B cell (primary cell): ENCODE data around the gene TBC1D4. TPM values are rescaled to one million over a fixed set of nuclear protein-coding genes. Genes with fewer than 3 reads are reported as not detected.

Experiments used
- ATAC-seq: fragments of 200-7000 bp; cut with Tn5 transposase; one replicate; pipeline ENCODE4 v1.10.0; 2021; ENCODE audit warnings: low read depth, mild to moderate bottlenecking, moderate number of reproducible peaks, moderate library complexity
- CTCF ChIA-PET: fragments of 350-600 bp; sonication (Branson Sonifier 250); formaldehyde crosslinking; loops from one replicate; lab custom pipeline; 2021; ENCODE audit warnings: antibody characterized with exemption, inconsistent platforms; lab: Charles Lee
- POLR2A ChIA-PET: fragments of 350-600 bp; sonication (Branson Sonifier 250); formaldehyde crosslinking; loops from one replicate; lab custom pipeline; 2021; ENCODE audit warnings: antibody characterized with exemption; lab: Charles Lee
- DNase-seq: peaks from one replicate; pipeline ENCODE4 v3.0.0; 2013
- H2AFZ ChIP-seq: 2 replicates; pipeline ENCODE4 v1.6.1; 2012; ENCODE audit warnings: mild to moderate bottlenecking, low read depth, low read length; ENCODE audit not compliant: insufficient read depth, poor library complexity, severe bottlenecking
- H3K27ac ChIP-seq, 2 donors: 1 replicate in 1 of 2; 2 replicates in 1 of 2; pipeline ENCODE4 v1.5.1; 2012 to 2013; ENCODE audit warnings: low read length in 2 of 2, mild to moderate bottlenecking in 2 of 2, moderate library complexity in 1 of 2
- H3K27me3 ChIP-seq, 4 experiments: fragments of 200-600 bp in 1 of 4; sonication (generic) in 1 of 4; replicated peaks in 1 of 4; 1 replicate in 2 of 4; 2 replicates in 2 of 4; pipeline versions ENCODE4 v1.6.1 to v1.7.0; 2013 to 2016; ENCODE audit warnings: low read length in 3 of 4, mild to moderate bottlenecking in 2 of 4, mixed read lengths in 1 of 4, moderate library complexity in 1 of 4; ENCODE audit not compliant: insufficient read depth in 4 of 4, control insufficient read depth in 3 of 4; ENCODE audit errors: control extremely low read depth in 1 of 4
- H3K36me3 ChIP-seq, 2 experiments: replicated peaks in 1 of 2; 1 replicate in 1 of 2; 2 replicates in 1 of 2; pipeline versions ENCODE4 v1.6.1 to v1.7.1; 2013; ENCODE audit warnings: low read length in 1 of 2; ENCODE audit not compliant: insufficient read depth in 2 of 2, control insufficient read depth in 1 of 2; ENCODE audit errors: control extremely low read depth in 1 of 2, extremely low read depth in 1 of 2
- H3K4me1 ChIP-seq, 2 donors: fragments of 200-600 bp in 1 of 2; sonication (generic) in 1 of 2; 1 replicate in 1 of 2; 2 replicates in 1 of 2; pipeline versions ENCODE4 v1.5.1 to v1.6.1; 2013 to 2017; ENCODE audit warnings: low read length in 2 of 2; ENCODE audit not compliant: control insufficient read depth in 2 of 2, insufficient read depth in 2 of 2
- H3K4me2 ChIP-seq: replicated peaks from 2 replicates; pipeline ENCODE3; 2012; ENCODE audit warnings: mild to moderate bottlenecking, low read depth, low read length; ENCODE audit not compliant: poor library complexity, severe bottlenecking
- H3K4me3 ChIP-seq, 5 experiments: fragments of 200-600 bp in 1 of 5; sonication (generic) in 1 of 5; 1 replicate in 3 of 5; 2 replicates in 2 of 5; pipeline versions ENCODE4 v1.5.1 to v1.7.0; 2011 to 2016; ENCODE audit warnings: low read length in 4 of 5, mild to moderate bottlenecking in 4 of 5, low read depth in 2 of 5, control low read depth in 1 of 5, moderate library complexity in 1 of 5; ENCODE audit not compliant: insufficient read depth in 1 of 5; ENCODE audit errors: control extremely low read depth in 1 of 5, extremely low read depth in 1 of 5
- H3K79me2 ChIP-seq: fragments of 200-600 bp; sonication (generic); one replicate; pipeline ENCODE4 v1.6.0; 2016; ENCODE audit warnings: low read length; ENCODE audit not compliant: control insufficient read depth, insufficient read depth
- H3K9ac ChIP-seq: fragments of 200-600 bp; sonication (generic); 2 replicates; pipeline ENCODE4 v1.6.1; 2017; ENCODE audit warnings: mild to moderate bottlenecking, low read length, moderate library complexity
- H3K9me3 ChIP-seq, 3 donors: one replicate each; pipeline versions ENCODE4 v1.6.1 to v1.7.1; 2013; ENCODE audit warnings: low read length in 2 of 3; ENCODE audit not compliant: control insufficient read depth in 2 of 3, insufficient read depth in 1 of 3; ENCODE audit errors: control extremely low read depth in 1 of 3
- H4K20me1 ChIP-seq: 2 replicates; pipeline ENCODE4 v1.6.0; 2012; ENCODE audit warnings: mild to moderate bottlenecking, low read length; ENCODE audit not compliant: insufficient read depth, control insufficient read depth, poor library complexity, severe bottlenecking
- H3K27ac Mint-ChIP-seq: one replicate; pipeline ENCODE4 v1.8.0; 2021; ENCODE audit warnings: mixed read lengths
- H3K27me3 Mint-ChIP-seq: one replicate; pipeline ENCODE4 v1.8.0; 2021; ENCODE audit warnings: mixed read lengths
- H3K4me1 Mint-ChIP-seq: one replicate; pipeline ENCODE4 v1.8.0; 2021; ENCODE audit warnings: mixed read lengths
- H3K4me3 Mint-ChIP-seq: one replicate; pipeline ENCODE4 v1.8.0; 2021; ENCODE audit warnings: mixed read lengths
- H3K9me3 Mint-ChIP-seq: one replicate; pipeline ENCODE4 v1.8.0; 2022; ENCODE audit warnings: mixed read lengths; ENCODE audit not compliant: insufficient read depth
- EZH2 ChIP-seq: IDR thresholded peaks from 2 replicates; pipeline ENCODE4 v1.6.1; 2012; ENCODE audit warnings: borderline replicate concordance, low read depth, mild to moderate bottlenecking, moderate library complexity, low read length; ENCODE audit not compliant: insufficient read depth, poor library complexity, severe bottlenecking
- WGBS: methylation state at CpG from one replicate; pipeline ENCODE4 v1.1.5; 2013; ENCODE audit warnings: missing lambda C conversion rate; ENCODE audit not compliant: insufficient coverage; 5-methylcytosine and 5-hydroxymethylcytosine counted together
- intact Hi-C: fragments of 100-400 bp; cut with micrococcal nuclease; formaldehyde crosslinking; loops from one replicate; pipeline ENCODE4 v1.10.0; 2022
- polyA plus RNA-seq: library from polyadenylated mRNA; depleted of rRNA; stranded (reverse); fragments of >200 nt; gene quantifications from 2 replicates; pipeline ENCODE4 v1.2.3, GENCODE V29; 2012
- total RNA-seq, 2 donors: library from RNA; stranded (reverse); fragments of 120-200 nt in 1 of 2; gene quantifications; 1 replicate in 1 of 2; 2 replicates in 1 of 2; pipeline versions ENCODE4 v1.2.3 to v1.2.4, GENCODE V29; 2013 to 2022
- TF ChIP-seq, protein P1 (sequence below): fragments of 200-600 bp; IDR thresholded peaks from one replicate; pipeline ENCODE4 v1.8.0; 2022; ENCODE audit warnings: antibody characterized with exemption, mild to moderate bottlenecking

Gene TBC1D4
- total and polyA plus RNA-seq, 2 donors (not counting 1 experiment from before 2014, with no cell fraction given): 1.6 to 3.5 TPM

DNA sequence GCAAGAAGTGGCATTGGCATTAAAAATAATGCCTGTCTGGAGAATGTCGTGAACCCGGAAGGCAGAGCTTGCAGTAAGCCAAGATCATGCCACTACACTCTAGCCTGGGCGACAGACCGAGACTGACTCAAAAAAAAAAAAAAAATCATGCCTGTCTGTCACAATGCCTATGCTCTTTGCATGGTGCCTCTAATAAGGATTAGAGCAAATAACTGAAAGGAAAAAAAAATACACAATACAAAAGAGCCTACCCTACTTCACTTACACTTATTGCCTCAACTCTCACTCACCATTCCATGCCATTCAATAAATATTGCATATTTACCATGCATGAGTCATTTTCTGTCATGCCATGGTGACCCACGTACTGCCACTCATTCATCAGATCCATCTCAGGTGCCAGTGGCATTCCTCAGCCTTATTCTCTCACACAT, 49.1 kb downstream of the TBC1D4 start:
- no peak overlapping the region for H3K27ac Mint-ChIP-seq
- H3K4me2 ChIP-seq: no peak overlapping the region
- no peaks in the 10 kb centered on the region for H3K36me3 ChIP-seq
- ATAC-seq (no peak), DNase-seq (no peak)
- no peaks in the 10 kb centered on the region for H3K4me1 Mint-ChIP-seq
- no peak overlapping the region for H3K27ac ChIP-seq
- TF ChIP-seq, protein P1, sequence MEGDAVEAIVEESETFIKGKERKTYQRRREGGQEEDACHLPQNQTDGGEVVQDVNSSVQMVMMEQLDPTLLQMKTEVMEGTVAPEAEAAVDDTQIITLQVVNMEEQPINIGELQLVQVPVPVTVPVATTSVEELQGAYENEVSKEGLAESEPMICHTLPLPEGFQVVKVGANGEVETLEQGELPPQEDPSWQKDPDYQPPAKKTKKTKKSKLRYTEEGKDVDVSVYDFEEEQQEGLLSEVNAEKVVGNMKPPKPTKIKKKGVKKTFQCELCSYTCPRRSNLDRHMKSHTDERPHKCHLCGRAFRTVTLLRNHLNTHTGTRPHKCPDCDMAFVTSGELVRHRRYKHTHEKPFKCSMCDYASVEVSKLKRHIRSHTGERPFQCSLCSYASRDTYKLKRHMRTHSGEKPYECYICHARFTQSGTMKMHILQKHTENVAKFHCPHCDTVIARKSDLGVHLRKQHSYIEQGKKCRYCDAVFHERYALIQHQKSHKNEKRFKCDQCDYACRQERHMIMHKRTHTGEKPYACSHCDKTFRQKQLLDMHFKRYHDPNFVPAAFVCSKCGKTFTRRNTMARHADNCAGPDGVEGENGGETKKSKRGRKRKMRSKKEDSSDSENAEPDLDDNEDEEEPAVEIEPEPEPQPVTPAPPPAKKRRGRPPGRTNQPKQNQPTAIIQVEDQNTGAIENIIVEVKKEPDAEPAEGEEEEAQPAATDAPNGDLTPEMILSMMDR: no peak
- no peak for TF ChIP-seq EZH2
- no peaks in the 10 kb centered on the region for H3K9me3 ChIP-seq
- intact Hi-C loops: no loop called here
- H3K4me3 ChIP-seq: no peak overlapping the region
- H3K79me2 ChIP-seq: no peaks in the 10 kb centered on the region
- no peak overlapping the region for H2AFZ ChIP-seq
- H3K9ac ChIP-seq: no peak overlapping the region
- no peaks in the 10 kb centered on the region for H4K20me1 ChIP-seq
- 88% methylated on average over 1 of the region's 5 CpGs for WGBS
- no peaks in the 10 kb centered on the region for H3K4me1 ChIP-seq
- POLR2A ChIA-PET: no interaction called here
- H3K9me3 Mint-ChIP-seq: peaks cover 2% of the 10 kb centered on the region
- CTCF ChIA-PET: no interaction called here
- H3K27me3 ChIP-seq: peaks cover 0 to 5% (median 2%) of the 10 kb centered on the region in 4 experiments
- H3K4me3 Mint-ChIP-seq: no peak overlapping the region
- H3K27me3 Mint-ChIP-seq: peaks cover 35% of the 10 kb centered on the region

DNA sequence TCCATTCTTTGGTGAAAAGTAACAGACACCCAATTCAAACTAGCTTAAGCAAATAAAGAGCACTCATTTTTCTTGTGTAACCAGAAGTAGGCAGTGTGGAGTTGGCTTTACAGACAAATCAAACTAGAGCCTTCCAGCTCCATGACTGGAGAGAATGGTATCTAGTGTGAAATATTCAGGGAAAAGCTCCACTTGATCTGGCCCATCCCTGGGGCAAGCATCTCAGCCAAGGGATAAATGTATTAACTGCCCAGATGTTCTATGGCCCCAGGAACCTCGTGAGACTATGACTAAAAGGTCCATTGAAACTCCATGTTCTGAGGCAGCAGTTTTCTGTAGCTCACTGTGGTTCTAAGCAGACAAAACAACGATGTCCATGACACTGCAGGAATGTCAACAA, 49.9 kb downstream of the TBC1D4 start:
- no peaks in the 10 kb centered on the region for H3K9me3 ChIP-seq
- H3K4me3 ChIP-seq: no peak overlapping the region
- POLR2A ChIA-PET: no interaction called here
- DNase-seq: no peak
- Mint-ChIP-seq H3K4me1 (no peaks in the 10 kb centered on the region), H3K27me3 (peaks cover 39% of the 10 kb centered on the region), H3K4me3 (no peak overlapping the region), H3K27ac (no peak overlapping the region), H3K9me3 (peaks cover 2% of the 10 kb centered on the region)
- CTCF ChIA-PET: no interaction called here
- H3K4me1 ChIP-seq: no peaks in the 10 kb centered on the region
- no peak overlapping the region for H3K4me2 ChIP-seq
- no peaks in the 10 kb centered on the region for H3K79me2 ChIP-seq
- intact Hi-C loops: no loop called here
- WGBS: 63% methylated on average over 2 of the region's 2 CpGs
- H3K27me3 ChIP-seq: peaks cover 0 to 5% (median 2%) of the 10 kb centered on the region in 4 experiments
- no peak overlapping the region for H3K9ac ChIP-seq
- no peak for ATAC-seq
- TF ChIP-seq EZH2: no peak
- TF ChIP-seq, protein P1: no peak
- no peaks in the 10 kb centered on the region for H3K36me3 ChIP-seq
- no peak overlapping the region for H3K27ac ChIP-seq
- H2AFZ ChIP-seq: no peak overlapping the region
- no peaks in the 10 kb centered on the region for H4K20me1 ChIP-seq
